Stomach (tissue), 9 donors: Measurements from ENCODE around the gene TNRC18. TPM values are rescaled to one million over a fixed set of nuclear protein-coding genes. Genes with fewer than 3 reads are reported as not detected.

ENCODE experiments used
- DNase-seq, 2 donors: peaks; one replicate each; pipeline versions ENCODE4 v3.0.0 to v3.0.0-alpha.2; 2013 to 2019
- H3K27ac ChIP-seq, 5 donors: fragments of 200-600 bp in 4 of 5; sonication (generic) in 4 of 5; one replicate each; pipeline ENCODE4 v1.5.1; 2013 to 2019; ENCODE audit warnings: mild to moderate bottlenecking in 1 of 5, moderate library complexity in 1 of 5
- H3K27me3 ChIP-seq, 3 donors: fragments of 200-600 bp; sonication (generic); one replicate each; pipeline ENCODE4 v1.5.1; 2017 to 2019; ENCODE audit warnings: mixed run types in 1 of 3
- H3K36me3 ChIP-seq, 4 donors: fragments of 200-600 bp; sonication (generic); 1 replicate in 3 of 4; 2 replicates in 1 of 4; pipeline ENCODE4 v1.5.1; 2016 to 2019
- H3K4me1 ChIP-seq, 4 donors: fragments of 200-600 bp; sonication (generic); one replicate each; pipeline ENCODE4 v1.5.1; 2016 to 2019
- H3K4me3 ChIP-seq, 4 donors: fragments of 200-600 bp; sonication (generic) in 3 of 4; one replicate each; pipeline ENCODE4 v1.5.1; 2016 to 2019; ENCODE audit warnings: mild to moderate bottlenecking in 1 of 4
- H3K9me3 ChIP-seq, 4 donors: fragments of 200-600 bp; sonication (generic); one replicate each; pipeline ENCODE4 v1.5.1; 2016 to 2019
- EP300 ChIP-seq: sonication (generic); formaldehyde crosslinking; IDR thresholded peaks from one replicate; pipeline ENCODE4 v1.6.1; 2017; ENCODE audit warnings: antibody characterized with exemption
- POLR2A ChIP-seq, 4 donors: fragments of 450-650 bp; IDR thresholded peaks; one replicate each; pipeline ENCODE4 v1.6.1; 2016; ENCODE audit warnings: antibody characterized with exemption in 4 of 4, control low read depth in 2 of 4, mild to moderate bottlenecking in 1 of 4, moderate library complexity in 1 of 4
- POLR2AphosphoS5 ChIP-seq, 3 donors: sonication (generic); formaldehyde crosslinking; IDR thresholded peaks; one replicate each; pipeline ENCODE4 v1.6.1; 2016; ENCODE audit warnings: antibody characterized with exemption in 3 of 3
- WGBS, 5 donors: extraction: QIAGEN DNeasy Blood & Tissue Kit in 3 of 5; methylation state at CpG; one replicate each; pipeline versions ENCODE4 v1.1.5 to v1.1.7; 2013 to 2018; 5-methylcytosine and 5-hydroxymethylcytosine counted together
- intact Hi-C: fragments of 100-400 bp; cut with DNase I; formaldehyde crosslinking; loops from one replicate; pipeline ENCODE4 v1.15.1; 2023; ENCODE audit warnings: low total_unique reads
- polyA plus RNA-seq, 3 donors: library from polyadenylated mRNA; stranded (reverse); fragments of 200-250 nt; gene quantifications; one replicate each; pipeline ENCODE4 v1.2.3, GENCODE V29; 2013
- total RNA-seq, 5 donors: library from RNA; depleted of rRNA; stranded (reverse); fragments of >200 nt; gene quantifications; one replicate each; pipeline versions ENCODE4 v1.1.0 to v1.2.3, GENCODE V29; 2014 to 2016
- TF ChIP-seq, protein P1 (sequence below), 7 experiments: fragments of 450-650 bp in 4 of 7; fragments of 200-600 bp in 3 of 7; sonication (generic) in 3 of 7; IDR thresholded peaks; one replicate each; pipeline ENCODE4 v1.5.1; 2016 to 2019; ENCODE audit warnings: antibody characterized with exemption in 7 of 7, control low read depth in 2 of 7, mild to moderate bottlenecking in 1 of 7
- donor health status: healthy with polysubstance abuse.
- donor health status: Bipolar disorder and iron deficiency.
- donor health status: healthy.

TNRC18 gene
- total and polyA plus RNA-seq, 8 donors: 8.5 to 463 (median 81.8) TPM

DNA sequence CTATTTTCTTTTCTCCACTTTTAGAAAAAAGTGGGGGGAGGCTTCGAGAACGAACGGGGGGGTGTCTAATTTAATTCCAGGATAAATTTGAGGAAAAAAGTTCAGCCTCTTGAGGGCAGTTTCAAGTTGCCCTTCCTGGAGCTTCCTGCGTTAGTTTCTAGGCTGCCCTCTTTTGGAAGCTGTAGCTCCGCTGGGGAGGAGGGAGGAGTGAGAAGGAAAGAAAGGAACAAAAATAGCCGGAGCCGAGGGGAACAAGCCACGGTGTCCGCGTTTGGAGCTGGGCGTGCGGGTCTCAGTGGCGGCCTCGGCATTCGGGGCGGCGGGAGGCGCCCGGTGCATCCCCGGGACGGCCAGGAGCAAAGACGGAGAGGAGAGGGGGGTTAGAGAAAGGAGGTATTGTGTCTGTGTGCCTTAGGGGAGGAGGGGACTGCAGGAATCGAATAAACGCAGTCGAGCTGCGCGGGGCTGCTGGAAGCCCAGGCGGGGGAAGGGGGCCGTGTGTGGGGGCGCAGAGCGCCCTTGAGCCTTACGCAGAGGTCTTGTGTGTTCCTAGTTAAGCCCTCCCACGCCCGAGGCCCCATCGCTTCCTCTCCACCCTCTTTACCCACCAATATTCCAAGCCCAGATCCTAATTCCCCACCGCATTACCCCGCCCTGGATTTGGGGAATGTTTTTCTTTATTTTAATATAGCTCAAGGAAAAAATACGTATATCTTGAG lies 2.0 kb upstream of the TNRC18 start:
- Histone ChIP-seq H3K27ac (peak overlapping the region; percentile 94 to 100 (median 99)), H3K9me3 (no peaks in the 10 kb centered on the region), H3K4me3 (peak overlapping the region; percentile 63 to 93 (median 82)), H3K27me3 (peaks cover 0 to 14% (median 0%) of the 10 kb centered on the region in 3 donors), H3K36me3 (no peaks in the 10 kb centered on the region), H3K4me1 (peaks cover 25 to 36% (median 30%) of the 10 kb centered on the region in 4 donors)
- intact Hi-C loops: no loop called here
- peak; percentile 59 to 81 (median 79) for TF ChIP-seq POLR2AphosphoS5 (IDR thresholded peaks at IDR 0.05)
- no peak for TF ChIP-seq EP300
- TF ChIP-seq POLR2A (IDR thresholded peaks at IDR 0.05): peak in 1 of 4 donors; percentile 77
- TF ChIP-seq, protein P1, sequence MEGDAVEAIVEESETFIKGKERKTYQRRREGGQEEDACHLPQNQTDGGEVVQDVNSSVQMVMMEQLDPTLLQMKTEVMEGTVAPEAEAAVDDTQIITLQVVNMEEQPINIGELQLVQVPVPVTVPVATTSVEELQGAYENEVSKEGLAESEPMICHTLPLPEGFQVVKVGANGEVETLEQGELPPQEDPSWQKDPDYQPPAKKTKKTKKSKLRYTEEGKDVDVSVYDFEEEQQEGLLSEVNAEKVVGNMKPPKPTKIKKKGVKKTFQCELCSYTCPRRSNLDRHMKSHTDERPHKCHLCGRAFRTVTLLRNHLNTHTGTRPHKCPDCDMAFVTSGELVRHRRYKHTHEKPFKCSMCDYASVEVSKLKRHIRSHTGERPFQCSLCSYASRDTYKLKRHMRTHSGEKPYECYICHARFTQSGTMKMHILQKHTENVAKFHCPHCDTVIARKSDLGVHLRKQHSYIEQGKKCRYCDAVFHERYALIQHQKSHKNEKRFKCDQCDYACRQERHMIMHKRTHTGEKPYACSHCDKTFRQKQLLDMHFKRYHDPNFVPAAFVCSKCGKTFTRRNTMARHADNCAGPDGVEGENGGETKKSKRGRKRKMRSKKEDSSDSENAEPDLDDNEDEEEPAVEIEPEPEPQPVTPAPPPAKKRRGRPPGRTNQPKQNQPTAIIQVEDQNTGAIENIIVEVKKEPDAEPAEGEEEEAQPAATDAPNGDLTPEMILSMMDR (IDR thresholded peaks at IDR 0.05): no peak
- WGBS, 5 donors: 0 to 2% (median 1%) methylated on average over 37 to 38 of the region's 38 CpGs
- DNase-seq: peak; percentile 65 to 95

DNA sequence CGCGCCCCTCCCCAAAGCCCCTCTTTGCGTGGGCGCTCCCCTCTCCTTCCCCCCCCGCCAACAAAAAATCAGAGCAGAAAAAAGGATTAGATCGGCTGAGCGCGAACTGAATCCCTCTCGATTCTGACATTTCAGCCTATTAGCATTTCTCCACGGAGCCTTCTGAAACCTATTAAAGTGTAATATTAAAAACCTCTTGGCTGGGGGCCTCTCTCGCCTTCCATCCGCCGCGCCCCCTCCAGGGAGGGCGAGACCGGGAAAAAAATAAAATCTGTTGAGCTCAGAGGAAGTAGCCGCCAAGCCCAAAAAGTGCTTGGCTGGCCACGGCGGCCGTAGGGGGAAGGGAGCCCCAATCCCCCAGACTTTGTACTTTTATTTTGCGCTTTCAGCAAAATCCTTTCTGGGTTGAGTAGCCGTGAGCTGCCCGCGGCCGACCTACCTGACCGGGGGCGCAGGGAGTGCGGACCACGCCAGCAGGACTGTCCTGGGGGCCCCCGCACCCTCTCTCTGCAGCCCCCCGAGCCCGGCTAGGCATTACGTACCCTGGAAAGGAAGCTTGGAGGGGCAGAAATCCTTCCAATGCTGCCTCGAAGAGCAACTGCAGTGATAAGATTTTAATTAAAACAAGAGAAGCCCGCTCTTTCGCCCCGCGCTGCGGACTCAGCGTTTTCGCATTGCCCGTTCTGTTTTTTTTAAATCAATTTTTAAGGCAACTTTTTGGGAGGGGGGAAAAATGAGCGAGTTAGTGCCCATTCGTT lies 1.3 kb upstream of the TNRC18 start:
- peak; percentile 45 to 84 for DNase-seq
- peaks cover 0 to 14% (median 0%) of the 10 kb centered on the region in 3 donors for H3K27me3 ChIP-seq
- intact Hi-C loops: no loop called here
- no peaks in the 10 kb centered on the region for H3K36me3 ChIP-seq
- TF ChIP-seq EP300: no peak
- TF ChIP-seq, protein P1 (IDR thresholded peaks at IDR 0.05): no peak
- TF ChIP-seq POLR2A (IDR thresholded peaks at IDR 0.05): no peak
- TF ChIP-seq POLR2AphosphoS5 (IDR thresholded peaks at IDR 0.05): peak; percentile 5 to 39 (median 19)
- peaks cover 18 to 30% (median 25%) of the 10 kb centered on the region in 4 donors for H3K4me1 ChIP-seq
- H3K4me3 ChIP-seq: peak overlapping the region; percentile 63 to 93 (median 82)
- WGBS, 5 donors: 0 to 1% (median 1%) methylated on average over 40 to 44 of the region's 44 CpGs
- no peaks in the 10 kb centered on the region for H3K9me3 ChIP-seq
- H3K27ac ChIP-seq: peak overlapping the region; percentile 94 to 100 (median 99)

DNA sequence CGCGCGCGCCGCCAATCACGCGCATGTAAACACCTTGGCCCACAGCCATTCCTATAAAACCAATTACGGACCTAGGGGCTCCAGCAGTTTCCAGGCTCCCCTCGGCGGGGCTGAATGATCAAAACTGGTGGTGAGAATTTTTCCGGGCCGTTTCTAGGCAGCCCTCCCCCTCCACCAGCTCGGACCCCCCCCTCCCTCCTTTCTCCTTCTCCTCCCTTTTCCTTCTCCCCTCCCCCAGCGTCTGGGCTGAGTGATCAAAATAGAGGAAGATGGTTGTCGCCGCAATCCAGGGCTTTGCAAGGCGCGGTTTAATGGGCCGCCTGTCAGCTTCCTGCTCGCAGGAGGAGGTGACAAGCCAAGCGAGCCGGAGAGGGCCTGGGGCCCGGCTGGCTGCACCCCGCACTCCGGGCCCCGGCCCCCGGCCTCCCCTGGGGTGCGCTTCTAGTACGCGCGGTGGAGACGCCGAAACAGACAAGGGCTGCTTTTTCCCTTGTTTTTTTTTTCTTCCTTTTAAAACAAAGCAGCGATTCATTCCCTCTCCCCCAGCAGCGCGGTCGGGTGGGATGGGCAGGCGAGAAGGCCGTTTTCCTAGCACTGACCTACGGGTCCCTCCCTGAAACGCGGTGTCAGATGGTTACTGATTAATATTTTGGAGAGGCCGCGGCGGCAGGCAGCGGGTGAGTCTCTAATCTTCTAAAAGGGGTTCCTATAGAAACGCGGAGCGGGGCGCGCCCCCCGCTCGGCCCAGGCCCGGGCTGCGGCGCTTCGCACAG lies 528 bp upstream of the TNRC18 start:
- intact Hi-C loops: no loop called here
- peak; percentile 96 to 99 for DNase-seq
- peak overlapping the region; percentile 94 to 100 (median 99) for H3K27ac ChIP-seq
- no peaks in the 10 kb centered on the region for H3K9me3 ChIP-seq
- peak overlapping the region; percentile 63 to 93 (median 82) for H3K4me3 ChIP-seq
- H3K4me1 ChIP-seq: peaks cover 13 to 30% (median 24%) of the 10 kb centered on the region in 4 donors
- peaks cover 0 to 14% (median 0%) of the 10 kb centered on the region in 3 donors for H3K27me3 ChIP-seq
- TF ChIP-seq POLR2A (IDR thresholded peaks at IDR 0.05): no peak
- no peak for TF ChIP-seq EP300
- TF ChIP-seq POLR2AphosphoS5 (IDR thresholded peaks at IDR 0.05): peak; percentile 66 to 86 (median 80)
- TF ChIP-seq, protein P1 (IDR thresholded peaks at IDR 0.05): no peak
- no peaks in the 10 kb centered on the region for H3K36me3 ChIP-seq
- WGBS, 5 donors: 0 to 1% (median 1%) methylated on average over 51 to 57 of the region's 57 CpGs
